Kidney (tissue), 14 donors: ENCODE measurements around the gene GLCCI1. TPM values are rescaled to one million over a fixed set of nuclear protein-coding genes. Genes with fewer than 3 reads are reported as not detected.
A peak's percentile ranks its signal among the peaks of the same experiment; 100 is the strongest.

ENCODE experiments used
- DNase-seq, 5 donors: peaks; one replicate each; pipeline ENCODE4 v3.0.0-alpha.2; 2013 to 2020
- FAIRE-seq: peaks from 2 replicates; lab custom pipeline; 2012; peaks lifted over from hg19 to GRCh38; lab: Jason Lieb, UNC
- H3K27ac ChIP-seq, 2 donors: one replicate each; pipeline ENCODE4 v1.7.0; 2013; ENCODE audit warnings: low read depth in 2 of 2, low read length in 2 of 2, inconsistent platforms in 1 of 2
- H3K27me3 ChIP-seq: one replicate; pipeline ENCODE4 v1.7.1; 2013; ENCODE audit warnings: low read length, inconsistent platforms; ENCODE audit not compliant: control insufficient read depth, insufficient read depth
- H3K36me3 ChIP-seq, 3 donors: one replicate each; pipeline versions ENCODE4 v1.7.0 to v1.7.1; 2013; ENCODE audit warnings: low read length in 3 of 3, control low read depth in 1 of 3, inconsistent platforms in 1 of 3; ENCODE audit not compliant: insufficient read depth in 3 of 3, control insufficient read depth in 2 of 3
- H3K4me1 ChIP-seq, 3 donors: one replicate each; pipeline versions ENCODE4 v1.7.0 to v1.7.1; 2013; ENCODE audit warnings: low read length in 3 of 3, inconsistent platforms in 1 of 3, low read depth in 1 of 3; ENCODE audit not compliant: control insufficient read depth in 2 of 3, insufficient read depth in 2 of 3
- H3K4me3 ChIP-seq, 3 donors: one replicate each; pipeline versions ENCODE4 v1.7.0 to v1.8.1; 2013; ENCODE audit warnings: low read length in 3 of 3, control low read depth in 1 of 3, inconsistent platforms in 1 of 3
- H3K9ac ChIP-seq, 3 donors: one replicate each; pipeline versions ENCODE4 v1.7.0 to v1.7.1; 2013; ENCODE audit warnings: low read length in 3 of 3, control low read depth in 1 of 3, inconsistent platforms in 1 of 3
- H3K9me3 ChIP-seq, 3 donors: one replicate each; pipeline versions ENCODE4 v1.7.0 to v1.7.1; 2013; ENCODE audit warnings: low read length in 3 of 3, control low read depth in 1 of 3, inconsistent platforms in 1 of 3; ENCODE audit not compliant: control insufficient read depth in 2 of 3, insufficient read depth in 1 of 3
- intact Hi-C: fragments of 100-400 bp; cut with DNase I; formaldehyde crosslinking; loops from one replicate; pipeline ENCODE4 v1.11.1; 2022
- polyA plus RNA-seq: library from polyadenylated mRNA; stranded (reverse); fragments of 350-450 nt; fragmentation: Illumina TruSeq; extraction: RNeasy Lipid Tissue Mini Kit (QIAGEN cat#74804); gene quantifications from one replicate; pipeline ENCODE4 v1.2.3, GENCODE V29; 2014; ENCODE audit warnings: low read depth, low replicate concordance; ENCODE audit not compliant: insufficient read depth
- total RNA-seq: library from RNA; stranded (reverse); fragmentation: NEBNext Ultra II Directional; extraction: Animal tissue kit (Norgen Biotek cat#: 25700); gene quantifications from one replicate; pipeline ENCODE4 v1.2.1, GENCODE V29; 2021
- TF ChIP-seq, protein P1 (sequence below): IDR thresholded peaks from 3 replicates; pipeline ENCODE4 v1.5.1; 2012; ENCODE audit warnings: mild to moderate bottlenecking, moderate library complexity, borderline replicate concordance; ENCODE audit not compliant: insufficient read depth; ENCODE audit errors: extremely low read depth
- donor health status: control.
- donor health status: control.
- donor health status: control.
- donor health status: control.
- donor health status: control.
- donor health status: DM: yes; HTN: yes; CAD: no.
- donor health status: Normal renal cell carcinoma (clear cell type).

The GLCCI1 gene
- total and polyA plus RNA-seq, 2 donors from 2014 or later = 3.0 to 25.2 TPM

DNA sequence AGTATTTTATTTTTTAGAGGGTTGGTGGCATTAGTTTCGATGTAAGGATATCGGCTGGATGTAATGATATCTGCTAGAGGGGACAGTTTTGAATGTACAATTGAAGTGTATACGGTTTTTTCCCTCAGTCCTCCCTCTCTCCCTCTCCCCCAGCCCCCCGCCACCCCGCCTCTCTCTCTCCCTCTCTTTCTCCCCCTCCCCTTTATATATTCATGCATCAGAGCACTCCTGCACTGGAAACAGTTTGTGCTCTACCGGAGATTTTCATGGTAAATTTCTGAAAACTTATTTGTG is 1.6 kb downstream of the GLCCI1 start:
- H3K36me3 ChIP-seq = no peaks in the 10 kb centered on the region
- no peaks in the 10 kb centered on the region for H3K27me3 ChIP-seq
- intact Hi-C loops = no loop called here
- peak overlapping the region; percentile 12 to 91 (median 83) for H3K9ac ChIP-seq
- DNase-seq = peak in 3 of 5 donors; percentile 58 to 73 (median 68)
- peak overlapping the region; percentile 67 to 86 (median 76) for H3K4me3 ChIP-seq
- TF ChIP-seq, protein P1, sequence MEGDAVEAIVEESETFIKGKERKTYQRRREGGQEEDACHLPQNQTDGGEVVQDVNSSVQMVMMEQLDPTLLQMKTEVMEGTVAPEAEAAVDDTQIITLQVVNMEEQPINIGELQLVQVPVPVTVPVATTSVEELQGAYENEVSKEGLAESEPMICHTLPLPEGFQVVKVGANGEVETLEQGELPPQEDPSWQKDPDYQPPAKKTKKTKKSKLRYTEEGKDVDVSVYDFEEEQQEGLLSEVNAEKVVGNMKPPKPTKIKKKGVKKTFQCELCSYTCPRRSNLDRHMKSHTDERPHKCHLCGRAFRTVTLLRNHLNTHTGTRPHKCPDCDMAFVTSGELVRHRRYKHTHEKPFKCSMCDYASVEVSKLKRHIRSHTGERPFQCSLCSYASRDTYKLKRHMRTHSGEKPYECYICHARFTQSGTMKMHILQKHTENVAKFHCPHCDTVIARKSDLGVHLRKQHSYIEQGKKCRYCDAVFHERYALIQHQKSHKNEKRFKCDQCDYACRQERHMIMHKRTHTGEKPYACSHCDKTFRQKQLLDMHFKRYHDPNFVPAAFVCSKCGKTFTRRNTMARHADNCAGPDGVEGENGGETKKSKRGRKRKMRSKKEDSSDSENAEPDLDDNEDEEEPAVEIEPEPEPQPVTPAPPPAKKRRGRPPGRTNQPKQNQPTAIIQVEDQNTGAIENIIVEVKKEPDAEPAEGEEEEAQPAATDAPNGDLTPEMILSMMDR = no peak
- H3K27ac ChIP-seq = peak overlapping the region; percentile 61 to 74
- no peaks in the 10 kb centered on the region for H3K9me3 ChIP-seq
- FAIRE-seq = no peak
- peaks cover 0 to 8% (median 7%) of the 10 kb centered on the region in 3 donors for H3K4me1 ChIP-seq

DNA sequence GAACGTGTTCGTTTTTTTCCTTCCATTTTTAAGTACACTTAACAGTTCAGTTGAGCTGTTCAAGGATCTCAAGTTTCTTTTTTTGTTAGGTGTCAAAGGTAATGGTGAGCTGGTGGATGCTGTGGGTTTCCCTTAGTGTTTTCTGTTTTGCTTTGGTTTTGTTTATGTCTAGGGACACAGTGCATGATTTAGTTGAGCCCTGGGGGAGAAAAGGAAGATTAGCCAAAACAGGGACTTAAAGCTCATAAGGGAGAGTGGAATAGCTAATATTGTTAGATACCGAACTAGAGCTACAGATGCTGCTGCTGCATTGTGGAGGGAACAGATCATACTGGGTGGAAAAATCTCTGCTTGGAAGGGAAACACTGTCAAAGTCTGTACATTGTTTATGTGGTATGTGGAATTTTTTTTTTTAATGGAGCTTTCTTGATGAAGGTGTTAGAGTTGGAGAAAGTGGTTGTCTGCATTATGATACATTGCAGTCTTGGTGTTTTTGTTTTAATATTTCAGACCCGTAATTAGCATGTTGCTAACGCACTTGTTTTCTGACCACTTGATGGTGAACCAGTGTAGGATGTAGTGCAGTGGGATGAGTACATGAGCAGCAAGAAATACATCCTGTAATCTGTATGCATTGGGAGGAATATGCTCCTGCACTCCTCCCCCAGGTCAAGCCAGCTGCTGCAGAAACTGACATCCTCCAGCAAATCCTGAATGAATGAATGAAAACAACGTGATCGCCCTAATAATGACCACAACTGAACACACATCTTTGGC is 2.1 kb downstream of the GLCCI1 start:
- Histone ChIP-seq H3K27ac (no peak overlapping the region), H3K9me3 (no peaks in the 10 kb centered on the region), H3K4me1 (peaks cover 0 to 8% (median 7%) of the 10 kb centered on the region in 3 donors), H3K27me3 (no peaks in the 10 kb centered on the region), H3K36me3 (no peaks in the 10 kb centered on the region), H3K4me3 (peak overlapping the region; percentile 67 to 86 (median 76)), H3K9ac (peak overlapping the region in 2 of 3 donors; percentile 83 to 91)
- DNase-seq (peak in 3 of 5 donors; percentile 19 to 82 (median 45)), FAIRE-seq (no peak)
- TF ChIP-seq, protein P1 = no peak
- intact Hi-C loops = no loop called here

DNA sequence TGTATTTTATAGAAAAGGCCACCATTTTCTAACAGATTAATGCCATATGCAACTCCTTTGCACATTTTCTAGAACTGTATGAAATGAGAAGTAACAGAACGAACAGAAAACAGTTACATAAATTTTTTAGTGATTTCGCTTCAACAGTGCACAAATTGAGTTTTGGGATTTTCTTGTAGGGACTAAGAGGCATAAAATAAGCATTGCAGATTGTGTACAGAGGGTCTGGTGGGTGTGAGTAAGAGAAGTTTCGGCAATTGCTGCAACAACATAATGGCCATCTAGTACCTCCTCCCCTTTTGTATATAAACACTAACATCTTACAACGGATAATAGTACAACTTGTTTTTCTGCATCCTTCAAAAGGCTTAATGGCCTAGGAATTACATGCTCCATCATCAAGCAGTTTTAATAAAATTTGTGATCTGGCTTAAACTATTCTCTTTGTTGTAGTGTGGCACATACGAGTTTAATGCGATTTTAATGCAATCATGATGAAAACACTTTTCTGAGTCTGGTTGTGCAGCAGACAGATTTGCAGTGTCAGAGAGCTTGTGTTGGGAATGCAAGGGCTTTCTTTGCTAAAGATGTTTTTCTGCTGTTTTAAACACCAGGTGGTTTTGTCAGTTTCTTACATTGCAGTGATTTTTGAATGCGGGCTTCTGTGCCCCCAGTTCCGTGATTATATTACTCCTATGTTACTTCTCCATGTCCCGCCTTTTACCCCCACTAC is 2.9 kb downstream of the GLCCI1 start:
- Histone ChIP-seq H3K4me1 (peaks cover 0 to 8% (median 7%) of the 10 kb centered on the region in 3 donors), H3K27me3 (no peaks in the 10 kb centered on the region), H3K27ac (no peak overlapping the region), H3K4me3 (peak overlapping the region; percentile 67 to 86 (median 76)), H3K36me3 (no peaks in the 10 kb centered on the region), H3K9me3 (no peaks in the 10 kb centered on the region), H3K9ac (peak overlapping the region in 1 of 3 donors; percentile 83)
- no peak for FAIRE-seq
- DNase-seq = peak in 1 of 5 donors; percentile 14
- TF ChIP-seq, protein P1 = no peak
- intact Hi-C loops = no loop called here
